EL (cell line): ENCODE measurements around the gene KRTAP5-8.
"Not testable (repeated sequence)": the region's sequence is repeated elsewhere in the genome, so short reads cannot be mapped to it uniquely, and the experiment has no call there.

Experiments used
- DNase-seq: peaks from one replicate; pipeline ENCODE4 v3.0.0-alpha.2; 2016

Gene KRTAP5-8

GRCh38 chr11:71518506-71519471 is 19.0 kb upstream of the KRTAP5-8 start:
- DNase-seq = no peak

GRCh38 chr11:71519546-71519945 is 18.3 kb upstream of the KRTAP5-8 start:
- no peak for DNase-seq

GRCh38 chr11:71525188-71525937 is 12.5 kb upstream of the KRTAP5-8 start:
- no peak for DNase-seq

GRCh38 chr11:71525938-71526495 is 11.8 kb upstream of the KRTAP5-8 start:
- no peak for DNase-seq

GRCh38 chr11:71526796-71527575 is 10.8 kb upstream of the KRTAP5-8 start, which contains the start of gene KRTAP5-7:
Gene KRTAP5-7 (plus strand): TSS chr11:71527267. CDS start chr11:71527301, 34 bp downstream.
- DNase-seq = not testable (repeated sequence)

- no peak for DNase-seq
Observed at GRCh38 chr11:71527576-71528210, 10.1 kb upstream of the KRTAP5-8 start.

- no peak for DNase-seq
Observed at GRCh38 chr11:71530602-71531001, 7.2 kb upstream of the KRTAP5-8 start.

- no peak for DNase-seq
Observed at GRCh38 chr11:71532036-71532610, 5.7 kb upstream of the KRTAP5-8 start.

GRCh38 chr11:71534711-71535608 is 2.9 kb upstream of the KRTAP5-8 start:
- not testable (repeated sequence) for DNase-seq

- no peak for DNase-seq
Observed at GRCh38 chr11:71535825-71536224, 2.0 kb upstream of the KRTAP5-8 start.

- no peak for DNase-seq
Observed at GRCh38 chr11:71537537-71537936, 288 bp upstream of the KRTAP5-8 start.

- no peak for DNase-seq
Observed at GRCh38 chr11:71538666-71538990, 803 bp downstream of the KRTAP5-8 start.

GRCh38 chr11:71539017-71539416 is 1.2 kb downstream of the KRTAP5-8 start:
- DNase-seq = no peak

- not testable (repeated sequence) for DNase-seq
Observed at GRCh38 chr11:71539971-71540370, 2.1 kb downstream of the KRTAP5-8 start.

- DNase-seq = not testable (repeated sequence)
Observed at GRCh38 chr11:71540521-71541304, 2.9 kb downstream of the KRTAP5-8 start.

- DNase-seq = no peak
Observed at GRCh38 chr11:71542382-71542781, 4.6 kb downstream of the KRTAP5-8 start.

GRCh38 chr11:71542879-71543777 is 5.3 kb downstream of the KRTAP5-8 start:
- DNase-seq = no peak

- DNase-seq = no peak
Observed at GRCh38 chr11:71543866-71544265, 6.0 kb downstream of the KRTAP5-8 start.
